H1 (cell line): ENCODE data around the gene DMAC2L. TPM values are rescaled to one million over a fixed set of nuclear protein-coding genes. Genes with fewer than 3 reads are reported as not detected.

Experiments
- CHD7 ChIP-seq: fragments of 300-600 bp; sonication (generic); IDR thresholded peaks from 2 replicates; pipeline ENCODE4 v1.7.1; 2012; ENCODE audit warnings: low read length, moderate library complexity, mild to moderate bottlenecking, inconsistent platforms; ENCODE audit not compliant: insufficient replicate concordance
- MAX ChIP-seq: IDR thresholded peaks from 2 replicates; pipeline ENCODE4 v1.6.1; 2012; ENCODE audit warnings: inconsistent platforms
- RAD21 ChIP-seq, 2 experiments: IDR thresholded peaks in 1 of 2; conservative IDR thresholded peaks in 1 of 2; 2 replicates each; pipeline ENCODE4 v1.6.1; 2011; ENCODE audit warnings: low read depth in 2 of 2, low read length in 2 of 2, improper control_type of control experiment in 1 of 2, inconsistent platforms in 1 of 2, mild to moderate bottlenecking in 1 of 2, moderate library complexity in 1 of 2
- SP4 ChIP-seq: IDR thresholded peaks from 2 replicates; pipeline ENCODE4 v1.6.1; 2012; ENCODE audit warnings: low read length, inconsistent platforms
- SUZ12 ChIP-seq: fragments of 200-600 bp; sonication (generic); IDR thresholded peaks from 2 replicates; pipeline ENCODE4 v1.6.1; 2012; ENCODE audit warnings: mild to moderate bottlenecking, inconsistent platforms, low read length, moderate library complexity, mixed read lengths
- polyA plus RNA-seq, 7 experiments: library from polyadenylated mRNA; depleted of rRNA in 3 of 7; stranded (reverse) in 5 of 7; unstranded in 2 of 7; fragments of >200 nt in 5 of 7; fragments of 200-250 nt in 2 of 7; gene quantifications; 1 replicate in 5 of 7; 2 replicates in 1 of 7; 4 replicates in 1 of 7; pipeline versions ENCODE4 v1.2.1 to v1.2.3, GENCODE V29; 2011 to 2013; ENCODE audit warnings: missing spikeins in 2 of 7, mixed read lengths in 2 of 7
- total RNA-seq: library from RNA; stranded (reverse); fragmentation: NEBNext Ultra II Directional; extraction: Animal tissue kit (Norgen Biotek cat#: 25700); gene quantifications from 2 replicates; pipeline ENCODE4 v1.2.1, GENCODE V29; 2021
- TF ChIP-seq, protein P1 (sequence below): IDR thresholded peaks from 2 replicates; pipeline ENCODE4 v1.6.1; 2011; ENCODE audit warnings: low read depth, mild to moderate bottlenecking, low read length; ENCODE audit not compliant: insufficient read depth

Gene DMAC2L
- total and polyA plus RNA-seq, 2 of the 8 experiments (the other 6 are each of a cell fraction or from before 2014, with no cell fraction given): 20.3 to 28.9 TPM

- no peak for TF ChIP-seq RAD21 (IDR thresholded peaks at IDR 0.05 in 1 of 2, conservative IDR thresholded peaks at IDR 0.05 in 1 of 2; ENCODE audit: low read depth in 2 of 2, low read length in 2 of 2)
- TF ChIP-seq MAX: no peak
- TF ChIP-seq, protein P1, sequence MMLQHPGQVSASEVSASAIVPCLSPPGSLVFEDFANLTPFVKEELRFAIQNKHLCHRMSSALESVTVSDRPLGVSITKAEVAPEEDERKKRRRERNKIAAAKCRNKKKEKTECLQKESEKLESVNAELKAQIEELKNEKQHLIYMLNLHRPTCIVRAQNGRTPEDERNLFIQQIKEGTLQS: no peak
- no peak for TF ChIP-seq SUZ12
- no peak for TF ChIP-seq SP4
- no peak for TF ChIP-seq CHD7
- TF ChIP-seq, all 59 proteins: peak for 0
These were observed 32.9 kb downstream of the DMAC2L start (continued) for GRCh38 chr14:50344876-50345563.
